ENCODE results near the gene IL9.

Gene IL9

GRCh38 chr5:135895474-135896006 is at the start of gene IL9:
Gene IL9 (minus strand): TSS chr5:135895841. CDS start chr5:135895816, 25 bp downstream.
- no peak for TF ChIP-seq CTCF (IDR thresholded peaks at IDR 0.05; ENCODE audit: control insufficient read depth, insufficient read depth, low read depth, low read length, missing control alignments)
- no peak for DNase-seq (ENCODE audit: low read depth)
- H3K4me3 ChIP-seq (ENCODE audit: control insufficient read depth, low read depth, low read length) = no peak within 1 kb of the TSS

GRCh38 chr5:135944967-135945560 is 49.4 kb upstream of the IL9 start:
- peak; percentile 73 for DNase-seq (ENCODE audit: low read depth)
- no peak overlapping the region for H3K4me3 ChIP-seq (ENCODE audit: control insufficient read depth, low read depth, low read length)
- TF ChIP-seq CTCF (IDR thresholded peaks at IDR 0.05; ENCODE audit: control insufficient read depth, insufficient read depth, low read depth, low read length, missing control alignments) = peak; percentile 73

- no peak overlapping the region for H3K4me3 ChIP-seq (ENCODE audit: control insufficient read depth, low read depth, low read length)
- TF ChIP-seq CTCF (IDR thresholded peaks at IDR 0.05; ENCODE audit: control insufficient read depth, insufficient read depth, low read depth, low read length, missing control alignments) = no peak
- no peak for DNase-seq (ENCODE audit: low read depth)
These were observed 48.9 kb upstream of the IL9 start for GRCh38 chr5:135944564-135944963.

GRCh38 chr5:135942202-135942771 is 46.6 kb upstream of the IL9 start:
- DNase-seq (ENCODE audit: low read depth) = no peak
- no peak overlapping the region for H3K4me3 ChIP-seq (ENCODE audit: control insufficient read depth, low read depth, low read length)
- TF ChIP-seq CTCF (IDR thresholded peaks at IDR 0.05; ENCODE audit: control insufficient read depth, insufficient read depth, low read depth, low read length, missing control alignments) = no peak

- no peak for DNase-seq (ENCODE audit: low read depth)
- TF ChIP-seq CTCF (IDR thresholded peaks at IDR 0.05; ENCODE audit: control insufficient read depth, insufficient read depth, low read depth, low read length, missing control alignments) = no peak
- H3K4me3 ChIP-seq (ENCODE audit: control insufficient read depth, low read depth, low read length) = no peak overlapping the region
These were observed 46.1 kb upstream of the IL9 start for GRCh38 chr5:135941711-135942110.

GRCh38 chr5:135937245-135937911 is 41.7 kb upstream of the IL9 start:
- H3K4me3 ChIP-seq (ENCODE audit: control insufficient read depth, low read depth, low read length) = no peak overlapping the region
- DNase-seq (ENCODE audit: low read depth) = no peak
- no peak for TF ChIP-seq CTCF (IDR thresholded peaks at IDR 0.05; ENCODE audit: control insufficient read depth, insufficient read depth, low read depth, low read length, missing control alignments)
